SK-N-SH (cell line): ENCODE data around the gene ESYT3. TPM values are rescaled to one million over a fixed set of nuclear protein-coding genes. Genes with fewer than 3 reads are reported as not detected.

Experiments used
- CTCF ChIA-PET: fragments of 300-600, 350-600 bp; formaldehyde crosslinking; extraction: SDS; loops from one replicate; lab custom pipeline; 2021; lab: Yijun Ruan, JAX
- POLR2A ChIA-PET: fragments of 350-600 bp; sonication (Branson Sonifier 250); formaldehyde crosslinking; extraction: SDS; loops from one replicate; lab custom pipeline; 2020; ENCODE audit warnings: antibody characterized with exemption, inconsistent platforms; lab: Yijun Ruan, JAX
- DNase-seq: peaks from one replicate; pipeline ENCODE4 v3.0.0; 2012
- H2AFZ ChIP-seq: fragments of 200-600 bp; sonication (generic); 2 replicates; pipeline ENCODE4 v1.8.1; 2016; ENCODE audit warnings: antibody characterized with exemption, mild to moderate bottlenecking, low read depth
- H3F3A ChIP-seq: fragments of 200-600 bp; sonication (generic); replicated peaks from 2 replicates; pipeline ENCODE3; 2016; ENCODE audit warnings: antibody characterized with exemption, mild to moderate bottlenecking; ENCODE audit not compliant: insufficient read depth
- H3K27ac ChIP-seq, 2 experiments: fragments of 200-500 bp in 1 of 2; fragments of 200-600 bp in 1 of 2; sonication (Bioruptor generic) in 1 of 2; sonication (generic), shearing (Covaris generic) in 1 of 2; 2 replicates each; pipeline versions ENCODE4 v1.5.1 to v1.6.1; 2014 to 2016; ENCODE audit warnings: low read depth in 2 of 2, inconsistent platforms in 1 of 2, low read length in 1 of 2, mild to moderate bottlenecking in 1 of 2, mixed read lengths in 1 of 2
- H3K27me3 ChIP-seq: fragments of 200-600 bp; sonication (generic), shearing (Covaris generic); 2 replicates; pipeline ENCODE4 v1.6.1; 2016; ENCODE audit warnings: mixed run types; ENCODE audit not compliant: insufficient read depth
- H3K36me3 ChIP-seq, 2 experiments: fragments of 200-500 bp in 1 of 2; fragments of 200-600 bp in 1 of 2; sonication (Bioruptor generic) in 1 of 2; sonication (generic) in 1 of 2; replicated peaks in 1 of 2; 2 replicates each; pipeline versions ENCODE3 to v1.5.1; 2014 to 2016; ENCODE audit warnings: low read length in 1 of 2, mild to moderate bottlenecking in 1 of 2; ENCODE audit not compliant: insufficient read depth in 2 of 2, control insufficient read depth in 1 of 2
- H3K4me1 ChIP-seq, 2 experiments: fragments of 200-500 bp in 1 of 2; fragments of 200-600 bp in 1 of 2; sonication (Bioruptor generic) in 1 of 2; sonication (generic), shearing (Covaris generic) in 1 of 2; 2 replicates each; pipeline versions ENCODE4 v1.5.1 to v1.6.1; 2014 to 2016; ENCODE audit warnings: low read depth in 1 of 2, low read length in 1 of 2, mixed run types in 1 of 2; ENCODE audit not compliant: insufficient read depth in 2 of 2, control insufficient read depth in 1 of 2
- H3K4me2 ChIP-seq: fragments of 200-600 bp; sonication (generic), shearing (Covaris generic); 2 replicates; pipeline ENCODE4 v1.6.1; 2017; ENCODE audit warnings: mixed run types
- H3K4me3 ChIP-seq, 2 experiments: fragments of 200-500 bp in 1 of 2; fragments of 200-600 bp in 1 of 2; sonication (Bioruptor generic) in 1 of 2; sonication (generic), shearing (Covaris generic) in 1 of 2; 2 replicates each; pipeline versions ENCODE4 v1.5.1 to v1.8.1; 2014 to 2016; ENCODE audit warnings: low read depth in 2 of 2, inconsistent platforms in 1 of 2, low read length in 1 of 2, mild to moderate bottlenecking in 1 of 2, mixed read lengths in 1 of 2, moderate library complexity in 1 of 2
- H3K79me2 ChIP-seq: fragments of 200-600 bp; sonication (generic); 2 replicates; pipeline ENCODE4 v1.8.1; 2017; ENCODE audit warnings: mild to moderate bottlenecking; ENCODE audit not compliant: insufficient read depth
- H3K9ac ChIP-seq: fragments of 200-600 bp; sonication (generic); 2 replicates; pipeline ENCODE4 v1.6.1; 2017; ENCODE audit warnings: mixed run types
- H3K9me2 ChIP-seq: fragments of 200-600 bp; sonication (generic); 2 replicates; pipeline ENCODE4 v1.6.1; 2017; ENCODE audit warnings: mixed run types
- H3K9me3 ChIP-seq: fragments of 200-600 bp; sonication (generic); 2 replicates; pipeline ENCODE4 v1.6.1; 2017; ENCODE audit warnings: mixed run types, mild to moderate bottlenecking, moderate library complexity
- H4K20me1 ChIP-seq: fragments of 200-600 bp; sonication (generic); 2 replicates; pipeline ENCODE4 v1.6.1; 2017; ENCODE audit warnings: mild to moderate bottlenecking, mixed run types; ENCODE audit not compliant: insufficient read depth
- CTCF ChIP-seq: fragments of 200-600 bp; sonication (generic); IDR thresholded peaks from 2 replicates; pipeline ENCODE4 v1.6.1; 2017; ENCODE audit warnings: antibody characterized with exemption, mild to moderate bottlenecking, moderate library complexity
- ELF1 ChIP-seq: IDR thresholded peaks from 2 replicates; pipeline ENCODE4 v1.4.0; 2012
- EP300 ChIP-seq, 2 experiments: IDR thresholded peaks; 2 replicates each; pipeline versions ENCODE4 v1.4.0 to v1.6.1; 2012; ENCODE audit warnings: borderline replicate concordance in 1 of 2, low read depth in 1 of 2, low read length in 1 of 2
- FOXJ3 ChIP-seq: sonication (generic); formaldehyde crosslinking; IDR thresholded peaks from 2 replicates; pipeline ENCODE4 v1.5.1; 2020; ENCODE audit warnings: mild to moderate bottlenecking, missing genetic modification reagents
- GABPA ChIP-seq: IDR thresholded peaks from 2 replicates; pipeline ENCODE4 v1.4.0; 2012; ENCODE audit warnings: low read depth, mild to moderate bottlenecking
- JUND ChIP-seq: IDR thresholded peaks from 2 replicates; pipeline ENCODE4 v1.4.0; 2012
- MAX ChIP-seq: IDR thresholded peaks from 2 replicates; pipeline ENCODE4 v1.4.0; 2012; ENCODE audit warnings: low read depth
- MEF2A ChIP-seq: IDR thresholded peaks from 2 replicates; pipeline ENCODE4 v1.4.0; 2012; ENCODE audit warnings: low read depth, borderline replicate concordance
- NFIC ChIP-seq: IDR thresholded peaks from 2 replicates; pipeline ENCODE4 v1.4.0; 2012; ENCODE audit warnings: borderline replicate concordance
- PBX3 ChIP-seq: IDR thresholded peaks from 2 replicates; pipeline ENCODE4; 2012
- POLR2AphosphoS5 ChIP-seq: IDR thresholded peaks from 2 replicates; pipeline ENCODE4 v1.6.1; 2012; ENCODE audit warnings: low read depth, low read length
- RXRA ChIP-seq: IDR thresholded peaks from 2 replicates; pipeline ENCODE4 v1.4.0; 2012; ENCODE audit warnings: low read depth, mild to moderate bottlenecking, borderline replicate concordance
- SMC3 ChIP-seq: IDR thresholded peaks from 2 replicates; pipeline ENCODE4 v1.6.1; 2012; ENCODE audit warnings: low read depth, low read length, improper control_type of control experiment
- TCF12 ChIP-seq: IDR thresholded peaks from 2 replicates; pipeline ENCODE4 v1.4.0; 2012
- TEAD4 ChIP-seq: IDR thresholded peaks from 2 replicates; pipeline ENCODE4 v1.4.0; 2012; ENCODE audit warnings: mild to moderate bottlenecking, borderline replicate concordance; ENCODE audit not compliant: insufficient read depth
- USF2 ChIP-seq: fragments of 150-350 bp; IDR thresholded peaks from 2 replicates; pipeline ENCODE4 v1.6.1; 2017; ENCODE audit warnings: antibody characterized with exemption, low read length, low read depth, borderline replicate concordance
- WGBS: methylation state at CpG from one replicate; pipeline ENCODE4 v1.1.6; 2017; ENCODE audit warnings: low lambda C conversion rate; 5-methylcytosine and 5-hydroxymethylcytosine counted together
- polyA plus RNA-seq, 3 experiments: library from polyadenylated mRNA; depleted of rRNA; stranded (reverse); fragments of >200 nt; gene quantifications; 2 replicates each; pipeline ENCODE4 v1.2.3, GENCODE V29; 2012

ESYT3 gene
- polyA plus RNA-seq, 1 of the 3 experiments (the other 2 are of a cell fraction), result 0.33 TPM

DNA sequence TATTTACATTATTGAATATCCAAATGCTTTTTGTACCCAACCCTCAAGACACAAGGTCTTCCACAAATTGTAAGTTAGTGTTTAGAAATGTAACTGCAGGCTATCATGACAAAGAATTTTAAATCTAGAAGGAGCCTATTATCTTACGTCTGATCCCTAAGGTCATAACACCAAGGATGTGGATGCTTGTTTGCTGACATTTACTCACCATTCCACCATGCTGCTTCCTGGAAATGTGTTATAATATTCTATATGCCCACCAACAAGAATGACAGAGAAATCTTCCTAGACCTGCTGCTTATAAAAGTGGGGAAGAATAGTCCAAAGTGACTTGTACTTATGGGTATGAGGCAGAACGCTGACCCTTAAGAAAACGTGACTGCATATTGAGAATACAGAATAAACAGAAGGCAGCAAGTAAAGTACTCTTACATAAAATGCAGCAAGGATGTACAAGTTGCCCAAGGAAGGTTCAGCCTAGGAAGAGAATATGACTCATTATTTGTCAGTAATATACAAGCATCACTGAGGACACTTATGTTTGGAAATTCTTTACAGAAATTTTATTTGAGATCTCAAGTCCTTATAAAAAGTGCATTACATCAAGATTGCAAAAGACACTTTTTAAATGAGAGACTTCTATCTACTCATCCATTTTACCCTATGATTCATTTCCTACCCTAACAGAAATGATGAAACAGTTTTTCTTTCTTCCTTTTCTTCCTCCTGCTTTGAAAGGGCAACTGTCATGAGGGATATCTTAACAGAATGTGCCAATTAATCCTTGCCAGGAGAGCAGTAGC is 59.6 kb downstream of the ESYT3 start:
- H3K4me1 ChIP-seq, result peaks cover 0 to 13% of the 10 kb centered on the region in 2 experiments; a peak in 2 of 4 replicates
- H4K20me1 ChIP-seq, result no peaks in the 10 kb centered on the region
- H3K9ac ChIP-seq, result no peak overlapping the region
- peaks cover 17% of the 10 kb centered on the region for H3F3A ChIP-seq
- H3K4me2 ChIP-seq, result peak overlapping the region; percentile 25; the same call in 1 of the 2 replicates
- H3K9me3 ChIP-seq, result 0 out of 2 replicates have a peak, but pooled peaks cover 3% of the 10 kb centered on the region
- no peak overlapping the region for H3K4me3 ChIP-seq
- DNase-seq, result no peak
- WGBS, result 52% methylated on average over 3 of the region's 3 CpGs
- no peaks in the 10 kb centered on the region for H3K27me3 ChIP-seq
- ChIA-PET CTCF (no interaction called here), POLR2A (no interaction called here)
- peak overlapping the region; percentile 1; the same call in 1 of the 2 replicates for H2AFZ ChIP-seq
- no peaks in the 10 kb centered on the region for H3K79me2 ChIP-seq
- peak overlapping the region in 1 of 2 experiments; percentile 49; a peak in 2 of 4 replicates for H3K27ac ChIP-seq
- TF ChIP-seq TCF12 (peak; percentile 54), RXRA (no peak), EP300 (IDR thresholded peaks at IDR 0.05; ENCODE audit: borderline replicate concordance in 1 of 2, low read depth in 1 of 2, low read length in 1 of 2) (peak in 1 of 2 experiments; percentile 42; a peak in 1 of 4 replicates), PBX3 (peak; percentile 73), MAX (peak; percentile 29; the same call in 1 of the 2 replicates)
- TF ChIP-seq, all 33 proteins: peak for 4
- Histone ChIP-seq H3K9me2 (0 out of 2 replicates have a peak, but pooled peaks cover 3% of the 10 kb centered on the region), H3K36me3 (peaks cover 2 to 3% of the 10 kb centered on the region in 2 experiments)

- no peak overlapping the region for H3K4me2 ChIP-seq
- no peak overlapping the region for H3K4me3 ChIP-seq
- H3K9ac ChIP-seq, result no peak overlapping the region
- no peak for DNase-seq
- H3K4me1 ChIP-seq, result peaks cover 0 to 13% of the 10 kb centered on the region in 2 experiments; a peak in 2 of 4 replicates
- peaks cover 2 to 3% of the 10 kb centered on the region in 2 experiments for H3K36me3 ChIP-seq
- ChIA-PET CTCF (no interaction called here), POLR2A (no interaction called here)
- peak overlapping the region; percentile 1; the same call in 1 of the 2 replicates for H2AFZ ChIP-seq
- H3F3A ChIP-seq, result peaks cover 17% of the 10 kb centered on the region
- H3K9me3 ChIP-seq, result 0 out of 2 replicates have a peak, but pooled peaks cover 1% of the 10 kb centered on the region
- peak overlapping the region in 1 of 2 experiments; percentile 49; a peak in 2 of 4 replicates for H3K27ac ChIP-seq
- no peaks in the 10 kb centered on the region for H3K79me2 ChIP-seq
- TF ChIP-seq FOXJ3 (CRISPR knock-in tag) (no peak), NFIC (no peak), POLR2AphosphoS5 (no peak), TEAD4 (no peak), CTCF (no peak), MEF2A (no peak), MAX (no peak), JUND (no peak), SMC3 (no peak), USF2 (no peak), RXRA (no peak), TCF12 (no peak), GABPA (no peak), PBX3 (no peak), EP300 (IDR thresholded peaks at IDR 0.05; ENCODE audit: borderline replicate concordance in 1 of 2, low read depth in 1 of 2, low read length in 1 of 2) (no peak), ELF1 (no peak)
- no peaks in the 10 kb centered on the region for H3K27me3 ChIP-seq
- 0 out of 2 replicates have a peak, but pooled peaks cover 3% of the 10 kb centered on the region for H3K9me2 ChIP-seq
- H4K20me1 ChIP-seq, result no peaks in the 10 kb centered on the region
Observed at GRCh38 chr3:138494607-138494929, 60.2 kb downstream of the ESYT3 start.
